HG02870 (cell line): ENCODE measurements around the gene SH3BGR.
A peak's percentile ranks its signal among the peaks of the same experiment; 100 is the strongest.
"Not testable (repeated sequence)": the region's sequence is repeated elsewhere in the genome, so short reads cannot be mapped to it uniquely, and the experiment has no call there.

Experiments
- ATAC-seq: cut with Tn5 transposase; IDR thresholded peaks from one replicate; pipeline ENCODE4 v1.9.1; 2021; ENCODE audit warnings: mild to moderate bottlenecking, moderate library complexity; ENCODE audit not compliant: unreplicated experiment

The SH3BGR gene

GRCh38 chr21:39451332-39452206, at the start of gene SH3BGR:
SH3BGR (plus strand) TSS chr21:39451970; CDS start chr21:39452097, 127 bp downstream.
- no peak for ATAC-seq

- no peak for ATAC-seq
Measured at GRCh38 chr21:39406065-39406464, 45.7 kb upstream of the SH3BGR start.

- ATAC-seq = not testable (repeated sequence)
Measured at GRCh38 chr21:39419204-39419603, 32.6 kb upstream of the SH3BGR start.

GRCh38 chr21:39422527-39423241, 29.1 kb upstream of the SH3BGR start:
- ATAC-seq = no peak

- ATAC-seq = no peak
Measured at GRCh38 chr21:39429445-39429844, 22.3 kb upstream of the SH3BGR start.

- no peak for ATAC-seq
Measured at GRCh38 chr21:39430016-39430415, 21.8 kb upstream of the SH3BGR start.

- ATAC-seq = no peak
Measured at GRCh38 chr21:39430457-39430856, 21.3 kb upstream of the SH3BGR start.

GRCh38 chr21:39430954-39431353, 20.8 kb upstream of the SH3BGR start:
- ATAC-seq = no peak

GRCh38 chr21:39434950-39435349, 16.8 kb upstream of the SH3BGR start:
- no peak for ATAC-seq

GRCh38 chr21:39439232-39439631, 12.5 kb upstream of the SH3BGR start:
- no peak for ATAC-seq

- peak; percentile 30 for ATAC-seq
Measured at GRCh38 chr21:39441502-39442475, 10.0 kb upstream of the SH3BGR start.

- no peak for ATAC-seq
Measured at GRCh38 chr21:39444421-39445180, 7.2 kb upstream of the SH3BGR start.

GRCh38 chr21:39445321-39446269, 6.2 kb upstream of the SH3BGR start, which contains the start of gene LCA5L:
LCA5L (minus strand) TSS chr21:39445778; CDS start chr21:39428493, 17,285 bp downstream.
- ATAC-seq = peak; percentile 85

GRCh38 chr21:39447264-39447663, 4.5 kb upstream of the SH3BGR start:
- no peak for ATAC-seq

- no peak for ATAC-seq
Measured at GRCh38 chr21:39452207-39452969, 618 bp downstream of the SH3BGR start.

GRCh38 chr21:39452970-39453342, 1.2 kb downstream of the SH3BGR start:
- ATAC-seq = no peak

GRCh38 chr21:39453571-39454179, 1.9 kb downstream of the SH3BGR start:
- no peak for ATAC-seq
